K562 (cell line): ENCODE results near the gene VEGFC.

Experiments used
- MCM7 ChIP-seq, 2 experiments: fragments of 450-650 bp; IDR thresholded peaks; 2 replicates each; pipeline ENCODE4 v1.6.1; 2016 to 2018
- NRF1 ChIP-seq, 2 experiments: fragments of 450-650 bp; IDR thresholded peaks in 1 of 2; conservative IDR thresholded peaks in 1 of 2; 2 replicates each; pipeline ENCODE4 v1.6.1; 2014; ENCODE audit warnings: mild to moderate bottlenecking in 2 of 2
- TCF3 ChIP-seq: sonication (generic); formaldehyde crosslinking; IDR thresholded peaks from 2 replicates; pipeline ENCODE4 v1.4.0; 2020; ENCODE audit warnings: mild to moderate bottlenecking, missing genetic modification reagents
- TEAD4 ChIP-seq, 2 experiments: sonication (generic) in 1 of 2; formaldehyde crosslinking in 1 of 2; IDR thresholded peaks; 2 replicates each; pipeline versions ENCODE4 v1.6.1 to v1.8.0; 2012 to 2022; ENCODE audit warnings: borderline replicate concordance in 1 of 2, inconsistent platforms in 1 of 2, low read length in 1 of 2, mild to moderate bottlenecking in 1 of 2, missing genetic modification reagents in 1 of 2
- ZBTB40 ChIP-seq, 2 experiments: fragments of 450-650 bp in 1 of 2; sonication (generic) in 1 of 2; formaldehyde crosslinking in 1 of 2; IDR thresholded peaks; 2 replicates each; pipeline versions ENCODE4 v1.7.1 to v1.9.0; 2016 to 2022; ENCODE audit warnings: inconsistent platforms in 1 of 2, mild to moderate bottlenecking in 1 of 2, missing genetic modification reagents in 1 of 2
- ZNF551 ChIP-seq: fragments of 250-450 bp; sonication (Bioruptor Pico); IDR thresholded peaks from 2 replicates; pipeline ENCODE4 v1.5.0; 2021; ENCODE audit warnings: mild to moderate bottlenecking, moderate library complexity
- TF ChIP-seq, protein P1 (sequence below): IDR thresholded peaks from 2 replicates; pipeline ENCODE4 v1.6.1; 2011; ENCODE audit not compliant: insufficient read length; ENCODE audit errors: extremely low read depth
- TF ChIP-seq, protein P2 (sequence below), 3 experiments: IDR thresholded peaks in 2 of 3; conservative IDR thresholded peaks in 1 of 3; 2 replicates each; pipeline ENCODE4 v1.5.1; 2011 to 2012; ENCODE audit warnings: low read length in 3 of 3, mild to moderate bottlenecking in 3 of 3, control low read depth in 2 of 3, improper control_type of control experiment in 1 of 3, inconsistent platforms in 1 of 3, low read depth in 1 of 3, mixed read lengths in 1 of 3, moderate library complexity in 1 of 3; ENCODE audit not compliant: insufficient read depth in 2 of 3

DNA sequence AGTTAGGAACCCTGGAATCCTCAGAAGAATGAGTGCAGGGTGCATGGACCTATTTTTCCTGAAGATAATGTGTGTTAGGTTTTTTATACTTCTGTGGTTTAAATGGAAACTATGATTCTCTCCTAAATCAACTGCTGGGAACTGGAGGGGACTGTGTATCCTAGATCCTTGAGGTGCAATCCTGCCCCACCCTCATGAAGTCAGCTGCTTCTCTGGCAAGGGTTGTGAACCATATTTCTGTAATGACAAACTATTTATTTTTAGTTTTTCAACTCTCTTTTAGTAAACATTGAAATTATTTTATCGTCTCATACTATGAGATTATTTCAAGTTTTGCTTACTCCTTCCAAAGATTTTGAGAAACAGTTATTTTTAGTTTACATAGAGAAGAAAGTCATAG is 25.8 kb upstream of the VEGFC start:
- TF ChIP-seq NRF1 (conservative IDR thresholded peaks at IDR 0.05 in 1 of 2, IDR thresholded peaks at IDR 0.05 in 1 of 2) = no peak
- no peak for TF ChIP-seq TEAD4 (IDR thresholded peaks at IDR 0.05; ENCODE audit: low read length)
- TF ChIP-seq TEAD4 (CRISPR knock-in tag; IDR thresholded peaks at IDR 0.05; ENCODE audit: borderline replicate concordance) = no peak
- TF ChIP-seq, protein P1, sequence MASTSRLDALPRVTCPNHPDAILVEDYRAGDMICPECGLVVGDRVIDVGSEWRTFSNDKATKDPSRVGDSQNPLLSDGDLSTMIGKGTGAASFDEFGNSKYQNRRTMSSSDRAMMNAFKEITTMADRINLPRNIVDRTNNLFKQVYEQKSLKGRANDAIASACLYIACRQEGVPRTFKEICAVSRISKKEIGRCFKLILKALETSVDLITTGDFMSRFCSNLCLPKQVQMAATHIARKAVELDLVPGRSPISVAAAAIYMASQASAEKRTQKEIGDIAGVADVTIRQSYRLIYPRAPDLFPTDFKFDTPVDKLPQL = no peak
- no peak for TF ChIP-seq ZBTB40 (IDR thresholded peaks at IDR 0.05)
- no peak for TF ChIP-seq ZBTB40 (CRISPR knock-in tag; IDR thresholded peaks at IDR 0.05)
- TF ChIP-seq ZNF551 (CRISPR knock-in tag) = no peak
- TF ChIP-seq, protein P2, sequence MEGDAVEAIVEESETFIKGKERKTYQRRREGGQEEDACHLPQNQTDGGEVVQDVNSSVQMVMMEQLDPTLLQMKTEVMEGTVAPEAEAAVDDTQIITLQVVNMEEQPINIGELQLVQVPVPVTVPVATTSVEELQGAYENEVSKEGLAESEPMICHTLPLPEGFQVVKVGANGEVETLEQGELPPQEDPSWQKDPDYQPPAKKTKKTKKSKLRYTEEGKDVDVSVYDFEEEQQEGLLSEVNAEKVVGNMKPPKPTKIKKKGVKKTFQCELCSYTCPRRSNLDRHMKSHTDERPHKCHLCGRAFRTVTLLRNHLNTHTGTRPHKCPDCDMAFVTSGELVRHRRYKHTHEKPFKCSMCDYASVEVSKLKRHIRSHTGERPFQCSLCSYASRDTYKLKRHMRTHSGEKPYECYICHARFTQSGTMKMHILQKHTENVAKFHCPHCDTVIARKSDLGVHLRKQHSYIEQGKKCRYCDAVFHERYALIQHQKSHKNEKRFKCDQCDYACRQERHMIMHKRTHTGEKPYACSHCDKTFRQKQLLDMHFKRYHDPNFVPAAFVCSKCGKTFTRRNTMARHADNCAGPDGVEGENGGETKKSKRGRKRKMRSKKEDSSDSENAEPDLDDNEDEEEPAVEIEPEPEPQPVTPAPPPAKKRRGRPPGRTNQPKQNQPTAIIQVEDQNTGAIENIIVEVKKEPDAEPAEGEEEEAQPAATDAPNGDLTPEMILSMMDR (IDR thresholded peaks at IDR 0.05 in 2 of 3, conservative IDR thresholded peaks at IDR 0.05 in 1 of 3; ENCODE audit: insufficient read depth in 2 of 3, low read depth in 1 of 3, low read length in 3 of 3) = no peak
- TF ChIP-seq TCF3 (CRISPR knock-in tag) = no peak
- TF ChIP-seq MCM7 (IDR thresholded peaks at IDR 0.05) = no peak
